Measurements from ENCODE around the gene MVB12B.

GRCh38 chr9:126494746-126495145 is 168.1 kb downstream of the MVB12B start:
- TF ChIP-seq ZNF121 (CRISPR knock-in tag; IDR thresholded peaks at IDR 0.05), result no peak
- TF ChIP-seq ZFP36L2 (CRISPR knock-in tag; IDR thresholded peaks at IDR 0.05), result no peak
- TF ChIP-seq KLF16 (CRISPR knock-in tag; IDR thresholded peaks at IDR 0.05), result no peak
- no peak for TF ChIP-seq ZNF207 (IDR thresholded peaks at IDR 0.05; ENCODE audit: borderline replicate concordance)
- TF ChIP-seq SETDB1 (CRISPR knock-in tag; IDR thresholded peaks at IDR 0.05; ENCODE audit: borderline replicate concordance), result no peak
- no peak for TF ChIP-seq POLR2A (IDR thresholded peaks at IDR 0.05; ENCODE audit: insufficient read depth in 1 of 2, low read depth in 2 of 2, low read length in 2 of 2)
- no peak for TF ChIP-seq CTCF (CRISPR knock-in tag; IDR thresholded peaks at IDR 0.05)
- no peak for TF ChIP-seq HNRNPL (IDR thresholded peaks at IDR 0.05; ENCODE audit: low read depth, low read length)
- no peak for TF ChIP-seq ATF2 (CRISPR knock-in tag; IDR thresholded peaks at IDR 0.05)
- no peak for TF ChIP-seq ZNF562 (CRISPR knock-in tag; IDR thresholded peaks at IDR 0.05; ENCODE audit: borderline replicate concordance)
- no peak for TF ChIP-seq ZNF703 (CRISPR knock-in tag; IDR thresholded peaks at IDR 0.05; ENCODE audit: borderline replicate concordance)
